ENCODE data around the gene MTMR8.

Gene MTMR8

DNA sequence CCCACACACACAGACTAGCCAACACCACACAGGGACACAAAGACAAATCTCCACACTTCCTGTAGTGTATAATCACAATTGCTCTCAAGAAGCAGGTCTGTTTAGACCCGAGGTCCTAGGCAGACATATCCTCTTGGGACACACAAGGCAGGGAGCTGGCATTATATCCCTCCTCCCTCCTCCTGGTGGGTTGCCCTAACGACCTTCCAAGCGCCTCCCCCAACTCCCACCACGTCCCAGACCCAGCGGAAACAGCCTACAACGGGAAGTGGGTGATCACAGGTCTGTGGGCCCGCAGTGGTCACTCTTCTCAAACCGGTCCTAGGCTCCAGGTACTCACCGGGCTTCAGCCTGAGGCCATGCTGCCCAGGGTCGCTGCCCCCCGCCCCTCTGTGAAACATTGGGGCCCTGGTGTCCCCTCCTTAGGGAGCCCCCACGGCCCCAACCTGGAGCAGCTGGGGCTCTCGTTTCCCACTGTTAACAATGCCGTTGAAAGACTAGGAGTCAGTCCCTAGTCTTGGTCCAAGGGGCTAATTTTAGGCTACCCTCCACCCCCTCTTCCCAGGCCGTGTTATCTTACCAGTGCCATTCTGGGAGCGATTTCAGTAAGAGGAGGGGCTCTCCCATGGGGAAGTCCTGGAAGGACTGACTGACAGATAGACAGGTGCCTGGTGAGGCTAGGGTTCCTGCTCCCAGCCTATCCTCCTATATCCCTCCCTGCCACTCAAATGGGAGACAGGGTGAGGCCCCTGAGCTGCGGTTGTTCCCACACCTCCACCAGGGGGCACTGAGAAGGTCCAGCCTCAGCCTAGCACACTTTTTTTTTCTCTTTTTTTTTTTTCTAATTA is 164.9 kb downstream of the MTMR8 start, which contains the start of gene ASB12:
ASB12 (minus strand) TSS at position 485 of the 848 bp plus-strand sequence. CDS start 4,957 bp downstream, outside the sequence.
- Histone ChIP-seq H3K18ac (ENCODE audit: low read length) (no peak within 1 kb of the TSS), H3K79me2 (ENCODE audit: control insufficient read depth, insufficient read depth, low read length, poor library complexity) (no peaks in the 10 kb centered on the region), H3K79me1 (ENCODE audit: low read length) (no peaks in the 10 kb centered on the region), H3K23ac (ENCODE audit: low read length) (no peak within 1 kb of the TSS), H4K12ac (ENCODE audit: low read depth, low read length) (no peak within 1 kb of the TSS), H3K27me3 (ENCODE audit: insufficient read depth, low read length) (no peaks in the 10 kb centered on the region), H2BK12ac (ENCODE audit: low read length) (no peak within 1 kb of the TSS), H2AFZ (ENCODE audit: insufficient read depth, low read length, poor library complexity) (no peak within 1 kb of the TSS), H3K4ac (ENCODE audit: low read depth, low read length) (no peak within 1 kb of the TSS), H2BK120ac (ENCODE audit: insufficient read depth, low read length, poor library complexity) (no peak within 1 kb of the TSS), H4K91ac (ENCODE audit: low read depth, low read length) (no peak within 1 kb of the TSS), H4K8ac (ENCODE audit: low read depth, low read length) (no peak within 1 kb of the TSS), H2BK5ac (ENCODE audit: low read depth, low read length, poor library complexity) (no peak within 1 kb of the TSS), H3K4me3 (ENCODE audit: low read depth, low read length) (no peak within 1 kb of the TSS), H3K4me1 (ENCODE audit: control insufficient read depth in 1 of 2, insufficient read depth in 2 of 2, low read length in 2 of 2) (no peaks in the 10 kb centered on the region), H3K4me2 (ENCODE audit: low read length) (no peak within 1 kb of the TSS), H2AK5ac (ENCODE audit: low read length) (no peak within 1 kb of the TSS), H3K9me3 (ENCODE audit: insufficient read depth, low read depth, low read length) (no peaks in the 10 kb centered on the region), H3K14ac (ENCODE audit: low read length) (no peak within 1 kb of the TSS), H3K9ac (ENCODE audit: low read length) (no peak within 1 kb of the TSS), H3K27ac (ENCODE audit: low read depth, low read length) (no peak within 1 kb of the TSS), H3K36me3 (ENCODE audit: control insufficient read depth in 1 of 2, insufficient read depth in 2 of 2, low read length in 2 of 2) (no peaks in the 10 kb centered on the region)
- WGBS (ENCODE audit: extremely low coverage, insufficient coverage, insufficient read length), result no CpG with 5 or more reads among the region's 17 CpGs
- no peak for DNase-seq

- Histone ChIP-seq H3K4ac (ENCODE audit: low read depth, low read length) (no peak overlapping the region), H2BK5ac (ENCODE audit: low read depth, low read length, poor library complexity) (no peak overlapping the region), H3K4me1 (ENCODE audit: control insufficient read depth in 1 of 2, insufficient read depth in 2 of 2, low read length in 2 of 2) (no peaks in the 10 kb centered on the region), H2AK5ac (ENCODE audit: low read length) (no peak overlapping the region), H3K27me3 (ENCODE audit: insufficient read depth, low read length) (no peaks in the 10 kb centered on the region), H3K18ac (ENCODE audit: low read length) (no peak overlapping the region), H3K79me1 (ENCODE audit: low read length) (no peaks in the 10 kb centered on the region), H3K36me3 (ENCODE audit: control insufficient read depth in 1 of 2, insufficient read depth in 2 of 2, low read length in 2 of 2) (no peaks in the 10 kb centered on the region), H2BK12ac (ENCODE audit: low read length) (no peak overlapping the region), H3K14ac (ENCODE audit: low read length) (no peak overlapping the region), H3K23ac (ENCODE audit: low read length) (no peak overlapping the region), H3K27ac (ENCODE audit: low read depth, low read length) (no peak overlapping the region), H4K8ac (ENCODE audit: low read depth, low read length) (no peak overlapping the region), H3K9ac (ENCODE audit: low read length) (no peak overlapping the region), H2AFZ (ENCODE audit: insufficient read depth, low read length, poor library complexity) (no peak overlapping the region), H2BK120ac (ENCODE audit: insufficient read depth, low read length, poor library complexity) (no peak overlapping the region), H3K9me3 (ENCODE audit: insufficient read depth, low read depth, low read length) (no peaks in the 10 kb centered on the region), H4K91ac (ENCODE audit: low read depth, low read length) (no peak overlapping the region), H3K4me3 (ENCODE audit: low read depth, low read length) (no peak overlapping the region), H3K79me2 (ENCODE audit: control insufficient read depth, insufficient read depth, low read length, poor library complexity) (no peaks in the 10 kb centered on the region), H4K12ac (ENCODE audit: low read depth, low read length) (no peak overlapping the region), H3K4me2 (ENCODE audit: low read length) (no peak overlapping the region)
- DNase-seq, result peak in 1 of 2 donors; percentile 18
- no CpG with 5 or more reads among the region's 3 CpGs for WGBS (ENCODE audit: extremely low coverage, insufficient coverage, insufficient read length)
Observed at GRCh38 chrX:64229154-64229553, 166.1 kb downstream of the MTMR8 start.
